ENCODE data around the gene SV2B. TPM values are rescaled to one million over a fixed set of nuclear protein-coding genes. Genes with fewer than 3 reads are reported as not detected.
A peak's percentile ranks its signal among the peaks of the same experiment; 100 is the strongest.
"Not testable (repeated sequence)": the region's sequence is repeated elsewhere in the genome, so short reads cannot be mapped to it uniquely, and the experiment has no call there.

The SV2B gene
- total RNA-seq, 3 donors from 2014 or later, result 0.41 to 4.2 (median 0.80) TPM

DNA sequence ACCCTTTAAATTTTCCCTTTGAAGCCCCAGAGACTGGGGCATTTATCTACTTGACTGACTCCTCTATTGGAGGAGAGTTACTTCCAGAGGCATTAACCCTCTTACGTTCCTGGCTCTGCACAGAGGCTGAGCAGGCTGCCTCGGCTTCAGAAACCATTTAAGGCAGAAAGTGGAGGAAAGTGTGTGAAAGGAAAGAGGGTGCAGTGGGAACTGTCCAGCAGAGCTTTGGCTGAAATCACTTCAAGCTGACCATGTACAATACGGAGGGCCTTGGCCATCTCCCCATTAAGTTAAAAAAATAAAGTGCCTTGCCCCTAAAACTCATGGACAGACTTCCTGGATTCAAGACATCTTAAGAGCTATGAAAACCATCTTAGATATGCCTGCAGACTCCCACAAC, 238.7 kb downstream of the SV2B start:
- no peaks in the 10 kb centered on the region for H3K4me1 ChIP-seq (ENCODE audit: low read depth)
- no peak overlapping the region for H3K4me3 ChIP-seq
- ATAC-seq (no peak), DNase-seq (peak in 1 of 3 donors; percentile 12)
- H3K9me3 ChIP-seq, result no peaks in the 10 kb centered on the region
- TF ChIP-seq, protein P1, sequence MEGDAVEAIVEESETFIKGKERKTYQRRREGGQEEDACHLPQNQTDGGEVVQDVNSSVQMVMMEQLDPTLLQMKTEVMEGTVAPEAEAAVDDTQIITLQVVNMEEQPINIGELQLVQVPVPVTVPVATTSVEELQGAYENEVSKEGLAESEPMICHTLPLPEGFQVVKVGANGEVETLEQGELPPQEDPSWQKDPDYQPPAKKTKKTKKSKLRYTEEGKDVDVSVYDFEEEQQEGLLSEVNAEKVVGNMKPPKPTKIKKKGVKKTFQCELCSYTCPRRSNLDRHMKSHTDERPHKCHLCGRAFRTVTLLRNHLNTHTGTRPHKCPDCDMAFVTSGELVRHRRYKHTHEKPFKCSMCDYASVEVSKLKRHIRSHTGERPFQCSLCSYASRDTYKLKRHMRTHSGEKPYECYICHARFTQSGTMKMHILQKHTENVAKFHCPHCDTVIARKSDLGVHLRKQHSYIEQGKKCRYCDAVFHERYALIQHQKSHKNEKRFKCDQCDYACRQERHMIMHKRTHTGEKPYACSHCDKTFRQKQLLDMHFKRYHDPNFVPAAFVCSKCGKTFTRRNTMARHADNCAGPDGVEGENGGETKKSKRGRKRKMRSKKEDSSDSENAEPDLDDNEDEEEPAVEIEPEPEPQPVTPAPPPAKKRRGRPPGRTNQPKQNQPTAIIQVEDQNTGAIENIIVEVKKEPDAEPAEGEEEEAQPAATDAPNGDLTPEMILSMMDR (IDR thresholded peaks at IDR 0.05), result no peak
- intact Hi-C loops (cut with DNase I, micrococcal nuclease), result no loop called here
- H3K36me3 ChIP-seq (ENCODE audit: low read depth), result no peaks in the 10 kb centered on the region

DNA sequence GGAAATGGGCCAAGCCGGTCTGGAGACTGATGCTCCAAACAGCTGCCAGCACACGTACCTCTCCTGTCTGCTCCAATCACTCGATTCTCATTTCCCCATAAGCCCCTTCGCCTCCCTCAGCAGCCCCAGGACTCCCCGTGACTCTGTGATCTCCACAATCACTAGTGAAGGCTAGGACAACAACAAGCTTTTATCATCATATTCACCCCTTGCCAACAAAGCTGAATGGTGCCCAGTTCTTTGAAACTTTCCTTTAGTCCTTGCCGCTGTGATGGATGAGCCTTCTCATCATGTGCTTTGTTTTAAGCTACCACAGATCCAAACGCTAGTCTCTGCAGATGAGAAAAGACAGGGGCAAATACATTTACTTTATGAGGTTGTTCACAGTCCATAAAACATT, 242.0 kb downstream of the SV2B start:
- Histone ChIP-seq H3K4me1 (ENCODE audit: low read depth) (no peaks in the 10 kb centered on the region), H3K9me3 (no peaks in the 10 kb centered on the region), H3K36me3 (ENCODE audit: low read depth) (no peaks in the 10 kb centered on the region), H3K4me3 (no peak overlapping the region)
- DNase-seq (no peak), ATAC-seq (no peak)
- TF ChIP-seq, protein P1 (IDR thresholded peaks at IDR 0.05), result no peak
- intact Hi-C loops (cut with DNase I, micrococcal nuclease), result no loop called here

DNA sequence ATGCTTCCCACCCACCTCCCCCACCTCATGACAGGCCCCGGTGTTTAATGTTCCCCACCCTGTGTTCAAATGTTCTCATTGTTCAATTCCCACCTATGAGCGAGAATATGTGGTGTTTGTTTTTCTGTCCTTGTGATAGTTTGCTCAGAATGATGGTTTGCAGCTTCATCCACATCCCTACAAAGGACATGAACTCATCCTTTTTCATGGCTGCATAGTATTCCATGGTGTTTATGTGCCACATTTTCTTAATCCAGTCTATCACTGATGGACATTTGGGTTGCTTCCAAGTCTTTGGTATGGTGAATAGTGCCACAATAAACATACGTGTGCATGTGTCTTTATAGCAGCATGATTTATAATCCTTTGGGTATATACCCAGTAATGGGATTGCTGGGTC, 244.9 kb downstream of the SV2B start:
- H3K4me1 ChIP-seq (ENCODE audit: low read depth); H3K9me3 ChIP-seq; H3K4me3 ChIP-seq; intact Hi-C loops (cut with DNase I, micrococcal nuclease); ATAC-seq; H3K36me3 ChIP-seq (ENCODE audit: low read depth); DNase-seq: not testable (repeated sequence)

DNA sequence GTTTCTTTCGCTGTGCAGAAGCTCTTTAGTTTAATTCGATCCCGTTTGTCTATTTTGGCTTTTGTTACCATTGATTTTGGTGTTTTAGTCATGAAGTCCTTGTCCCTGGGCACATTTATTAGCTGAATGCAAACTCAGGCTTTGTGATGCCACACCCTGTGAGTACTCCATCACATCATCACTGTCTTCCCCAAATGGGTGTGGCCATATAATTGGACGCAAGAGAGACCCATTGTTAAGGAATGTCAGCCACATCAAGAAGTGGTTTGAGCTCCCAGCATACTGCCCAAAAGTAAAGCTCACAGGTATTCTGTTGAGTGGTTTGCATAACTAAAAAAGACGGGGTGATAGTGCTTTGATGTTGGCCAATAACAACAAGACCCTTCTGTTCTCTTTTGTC, 245.7 kb downstream of the SV2B start:
- H3K36me3 ChIP-seq (ENCODE audit: low read depth), result no peaks in the 10 kb centered on the region
- intact Hi-C loops (cut with DNase I, micrococcal nuclease), result no loop called here
- DNase-seq, result no peak
- H3K4me3 ChIP-seq, result no peak overlapping the region
- no peaks in the 10 kb centered on the region for H3K9me3 ChIP-seq
- H3K4me1 ChIP-seq (ENCODE audit: low read depth), result no peaks in the 10 kb centered on the region
- TF ChIP-seq, protein P1 (IDR thresholded peaks at IDR 0.05), result no peak
- ATAC-seq, result no peak

DNA sequence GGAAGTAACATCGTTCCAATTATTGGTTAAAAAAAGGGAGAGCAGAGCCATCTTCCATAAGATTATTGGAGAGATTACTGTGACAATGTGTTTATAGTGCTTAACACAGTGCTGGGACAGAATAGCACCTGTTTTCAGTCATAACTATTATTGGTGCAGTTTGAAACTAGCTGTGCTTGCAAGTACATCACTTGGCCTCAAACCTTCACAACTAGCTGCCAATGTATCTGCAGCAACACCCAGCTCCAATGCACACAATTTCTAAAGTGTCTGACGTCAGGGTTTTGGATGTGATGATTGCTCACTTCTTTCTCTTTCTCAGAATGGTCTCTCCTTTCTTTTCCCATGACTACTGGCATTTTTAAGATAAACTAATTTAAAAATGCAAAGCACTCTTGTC, 246.2 kb downstream of the SV2B start:
- Histone ChIP-seq H3K4me3 (no peak overlapping the region), H3K9me3 (no peaks in the 10 kb centered on the region), H3K4me1 (ENCODE audit: low read depth) (no peaks in the 10 kb centered on the region), H3K36me3 (ENCODE audit: low read depth) (no peaks in the 10 kb centered on the region)
- intact Hi-C loops (cut with DNase I, micrococcal nuclease), result no loop called here
- no peak for ATAC-seq
- TF ChIP-seq, protein P1 (IDR thresholded peaks at IDR 0.05), result no peak
- DNase-seq, result no peak

DNA sequence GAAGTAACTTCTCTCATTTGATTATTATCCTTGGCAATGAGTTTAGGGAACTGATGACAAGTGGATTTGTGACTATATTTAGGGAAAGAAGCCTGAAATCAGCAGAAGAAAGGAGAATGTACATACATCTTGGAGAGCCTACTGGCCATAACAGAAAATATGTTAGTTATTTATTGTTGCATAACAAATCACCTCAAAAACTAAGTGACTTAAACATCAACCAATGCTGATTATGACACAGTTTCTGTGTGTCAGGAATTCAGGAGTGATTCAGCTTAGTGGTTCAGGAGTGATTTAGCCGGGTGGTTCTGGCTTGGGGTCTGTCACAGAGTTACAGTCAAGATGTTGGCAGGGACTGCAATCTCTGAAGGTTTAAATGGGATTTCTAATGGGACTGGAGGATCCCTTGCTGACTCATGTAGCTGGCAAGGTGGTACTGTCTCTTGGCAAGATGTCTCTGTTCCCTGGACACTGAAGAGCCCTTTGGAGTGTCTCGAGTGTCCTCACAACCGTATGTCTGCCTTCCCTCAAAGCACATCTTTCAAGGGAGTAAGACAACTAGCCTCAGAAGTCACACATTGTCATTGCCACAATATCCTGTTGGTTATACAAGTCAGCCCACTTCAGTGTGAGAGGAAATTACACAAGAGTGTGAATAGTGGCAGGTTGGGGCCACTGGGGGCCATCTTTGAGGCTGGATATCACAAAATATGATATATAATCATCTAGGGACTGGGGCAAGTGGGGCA, 248.9 kb downstream of the SV2B start:
- ATAC-seq, result no peak
- H3K36me3 ChIP-seq (ENCODE audit: low read depth), result no peaks in the 10 kb centered on the region
- no peaks in the 10 kb centered on the region for H3K4me1 ChIP-seq (ENCODE audit: low read depth)
- intact Hi-C loops (cut with DNase I, micrococcal nuclease), result no loop called here
- H3K9me3 ChIP-seq, result no peaks in the 10 kb centered on the region
- DNase-seq, result no peak
- TF ChIP-seq, protein P1 (IDR thresholded peaks at IDR 0.05), result no peak
- H3K4me3 ChIP-seq, result no peak overlapping the region

Other genes with a start within 250 kb of the SV2B start
- 10 to 100 TPM; 65.9 to 83.4 (median 67.4) TPM for gene FURIN, start 231.7 kb upstream of the SV2B start, total RNA-seq
- gene FES, start 215.8 kb upstream of the SV2B start, total RNA-seq, result 10 to 100 TPM in 2 of 3 donors, 1 to 10 TPM in 1; 7.9 to 18.6 (median 12.1) TPM
- 10 to 100 TPM; 50.9 to 75.8 (median 75.3) TPM for gene MAN2A2, start 197.0 kb upstream of the SV2B start, total RNA-seq
- 10 to 100 TPM; 10.7 to 23.4 (median 15.4) TPM for gene HDDC3, start 167.7 kb upstream of the SV2B start, total RNA-seq
- gene UNC45A, start 165.0 kb upstream of the SV2B start, total RNA-seq, result 10 to 100 TPM; 43.9 to 92.5 (median 54.8) TPM
- gene RCCD1, start 145.4 kb upstream of the SV2B start, total RNA-seq, result 10 to 100 TPM; 18.5 to 21.5 (median 20.7) TPM
- 10 to 100 TPM; 10.9 to 41.0 (median 12.3) TPM for gene PRC1, start 105.7 kb upstream of the SV2B start, total RNA-seq
- gene VPS33B, start 77.7 kb upstream of the SV2B start, total RNA-seq, result 10 to 100 TPM; 13.4 to 22.7 (median 16.2) TPM

Data from mucosa of descending colon (tissue), 3 donors.